ENCODE measurements around the gene NPC1L1. TPM values are rescaled to one million over a fixed set of nuclear protein-coding genes. Genes with fewer than 3 reads are reported as not detected.

The NPC1L1 gene
- total RNA-seq, 1 experiment from 2014 or later: 0.04 TPM

DNA sequence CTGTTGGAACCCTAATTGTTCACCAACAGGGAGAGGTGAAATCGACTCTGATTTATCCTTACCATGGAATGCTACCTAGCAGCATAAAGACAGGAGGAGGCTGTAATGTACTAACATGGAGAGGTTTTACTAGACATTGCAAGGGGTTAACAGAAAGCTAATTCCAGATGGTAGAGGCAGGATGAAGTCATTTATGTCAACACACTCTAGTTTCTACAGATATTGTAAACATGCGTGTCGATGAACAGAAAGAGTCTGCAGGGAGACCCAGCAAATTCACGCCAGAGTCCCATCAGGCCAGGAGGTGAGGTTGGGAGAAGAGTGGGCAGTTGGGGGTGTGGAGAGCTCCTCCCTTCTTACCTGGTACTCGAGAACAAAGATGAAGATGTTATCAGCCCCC, 7.0 kb downstream of the NPC1L1 start:
- CTCF ChIA-PET: no interaction called here
- no peaks in the 10 kb centered on the region for H3K79me2 ChIP-seq (ENCODE audit: low read length)
- H2AFZ ChIP-seq (ENCODE audit: low read length): no peak overlapping the region
- H3K27me3 ChIP-seq (ENCODE audit: low read length): no peaks in the 10 kb centered on the region
- H3K36me3 ChIP-seq (ENCODE audit: low read depth, low read length): no peaks in the 10 kb centered on the region
- H3K9me3 ChIP-seq (ENCODE audit: low read length): no peaks in the 10 kb centered on the region
- no peaks in the 10 kb centered on the region for H3K4me1 ChIP-seq (ENCODE audit: insufficient read depth, low read length)
- H3K9ac ChIP-seq (ENCODE audit: low read length): no peak overlapping the region
- BruUV-seq (replicated peaks): no TSS peak
- H3F3A ChIP-seq (ENCODE audit: low read length, unreplicated experiment): no peaks in the 10 kb centered on the region
- no peak for ATAC-seq
- intact Hi-C loops (cut with micrococcal nuclease): no loop called here
- DNase-seq: no peak
- no peaks in the 10 kb centered on the region for H4K20me1 ChIP-seq (ENCODE audit: low read length)
- H3K27ac ChIP-seq (ENCODE audit: low read length): no peak overlapping the region
- TF ChIP-seq, protein P1, sequence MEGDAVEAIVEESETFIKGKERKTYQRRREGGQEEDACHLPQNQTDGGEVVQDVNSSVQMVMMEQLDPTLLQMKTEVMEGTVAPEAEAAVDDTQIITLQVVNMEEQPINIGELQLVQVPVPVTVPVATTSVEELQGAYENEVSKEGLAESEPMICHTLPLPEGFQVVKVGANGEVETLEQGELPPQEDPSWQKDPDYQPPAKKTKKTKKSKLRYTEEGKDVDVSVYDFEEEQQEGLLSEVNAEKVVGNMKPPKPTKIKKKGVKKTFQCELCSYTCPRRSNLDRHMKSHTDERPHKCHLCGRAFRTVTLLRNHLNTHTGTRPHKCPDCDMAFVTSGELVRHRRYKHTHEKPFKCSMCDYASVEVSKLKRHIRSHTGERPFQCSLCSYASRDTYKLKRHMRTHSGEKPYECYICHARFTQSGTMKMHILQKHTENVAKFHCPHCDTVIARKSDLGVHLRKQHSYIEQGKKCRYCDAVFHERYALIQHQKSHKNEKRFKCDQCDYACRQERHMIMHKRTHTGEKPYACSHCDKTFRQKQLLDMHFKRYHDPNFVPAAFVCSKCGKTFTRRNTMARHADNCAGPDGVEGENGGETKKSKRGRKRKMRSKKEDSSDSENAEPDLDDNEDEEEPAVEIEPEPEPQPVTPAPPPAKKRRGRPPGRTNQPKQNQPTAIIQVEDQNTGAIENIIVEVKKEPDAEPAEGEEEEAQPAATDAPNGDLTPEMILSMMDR (conservative IDR thresholded peaks at IDR 0.05; ENCODE audit: low read depth, low read length): no peak
- H3K9me2 ChIP-seq (replicated peaks; ENCODE audit: low read length): no peaks in the 10 kb centered on the region
- H3K4me2 ChIP-seq (ENCODE audit: low read length): no peak overlapping the region
- H3K4me3 ChIP-seq (ENCODE audit: low read length): no peak overlapping the region
- POLR2A ChIA-PET (ENCODE audit: unreplicated experiment): no interaction called here

DNA sequence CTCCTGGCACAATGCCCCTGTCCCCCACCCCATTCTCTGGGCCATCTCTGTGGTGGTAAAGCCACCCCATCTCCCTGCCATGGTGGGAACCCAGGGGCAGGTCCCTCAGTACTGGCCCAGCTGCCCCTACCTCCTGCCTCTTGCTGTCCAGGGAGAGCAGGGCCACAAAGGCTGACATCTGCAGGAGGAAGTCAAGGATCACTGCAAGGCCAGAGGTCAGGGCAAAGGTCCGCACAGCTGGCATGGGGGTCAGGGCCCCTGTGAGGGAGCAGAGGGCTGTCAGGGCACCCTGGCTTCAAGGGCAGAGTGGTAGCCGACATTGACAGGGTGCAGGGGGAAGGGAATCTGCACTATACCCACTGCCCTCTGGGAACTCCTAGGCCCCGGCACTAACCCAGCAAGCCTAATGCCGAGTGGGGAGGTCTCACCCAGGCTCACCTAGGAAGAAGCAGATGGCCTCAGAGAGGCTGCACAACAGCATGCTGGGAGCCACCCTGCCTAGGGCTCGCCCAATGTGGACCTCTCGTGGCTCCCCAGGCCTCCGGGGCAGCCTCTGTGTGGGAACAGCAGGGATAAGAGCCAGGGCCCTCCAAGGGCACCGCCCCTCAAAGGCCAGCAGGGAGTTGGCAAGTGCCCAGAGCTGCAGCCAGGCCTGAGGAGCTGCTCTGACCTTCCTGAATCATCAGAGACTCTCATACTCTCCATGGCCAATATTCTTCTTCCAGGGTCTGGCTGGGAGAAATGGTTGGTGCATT, 7.7 kb downstream of the NPC1L1 start:
- H3K27me3 ChIP-seq (ENCODE audit: low read length): no peaks in the 10 kb centered on the region
- H3K9me2 ChIP-seq (replicated peaks; ENCODE audit: low read length): no peaks in the 10 kb centered on the region
- no peaks in the 10 kb centered on the region for H3K36me3 ChIP-seq (ENCODE audit: low read depth, low read length)
- no peak overlapping the region for H3K4me2 ChIP-seq (ENCODE audit: low read length)
- H3K4me3 ChIP-seq (ENCODE audit: low read length): no peak overlapping the region
- TF ChIP-seq EZH2phosphoT487 (IDR thresholded peaks at IDR 0.05; ENCODE audit: borderline replicate concordance, low read length) (no peak), EZH2 (IDR thresholded peaks at IDR 0.05; ENCODE audit: low read length, unreplicated experiment) (no peak)
- TF ChIP-seq, protein P1 (conservative IDR thresholded peaks at IDR 0.05; ENCODE audit: low read depth, low read length): no peak
- H3K4me1 ChIP-seq (ENCODE audit: insufficient read depth, low read length): no peaks in the 10 kb centered on the region
- no peak overlapping the region for H3K27ac ChIP-seq (ENCODE audit: low read length)
- no peaks in the 10 kb centered on the region for H3K79me2 ChIP-seq (ENCODE audit: low read length)
- H3K9me3 ChIP-seq (ENCODE audit: low read length): no peaks in the 10 kb centered on the region
- ATAC-seq (no peak), DNase-seq (no peak)
- H4K20me1 ChIP-seq (ENCODE audit: low read length): no peaks in the 10 kb centered on the region
- H2AFZ ChIP-seq (ENCODE audit: low read length): no peak overlapping the region
- H3K9ac ChIP-seq (ENCODE audit: low read length): no peak overlapping the region
- ChIA-PET CTCF (no interaction called here), POLR2A (ENCODE audit: unreplicated experiment) (no interaction called here)
- BruUV-seq (replicated peaks): no TSS peak
- intact Hi-C loops (cut with micrococcal nuclease): no loop called here
- no peaks in the 10 kb centered on the region for H3F3A ChIP-seq (ENCODE audit: low read length, unreplicated experiment)

DNA sequence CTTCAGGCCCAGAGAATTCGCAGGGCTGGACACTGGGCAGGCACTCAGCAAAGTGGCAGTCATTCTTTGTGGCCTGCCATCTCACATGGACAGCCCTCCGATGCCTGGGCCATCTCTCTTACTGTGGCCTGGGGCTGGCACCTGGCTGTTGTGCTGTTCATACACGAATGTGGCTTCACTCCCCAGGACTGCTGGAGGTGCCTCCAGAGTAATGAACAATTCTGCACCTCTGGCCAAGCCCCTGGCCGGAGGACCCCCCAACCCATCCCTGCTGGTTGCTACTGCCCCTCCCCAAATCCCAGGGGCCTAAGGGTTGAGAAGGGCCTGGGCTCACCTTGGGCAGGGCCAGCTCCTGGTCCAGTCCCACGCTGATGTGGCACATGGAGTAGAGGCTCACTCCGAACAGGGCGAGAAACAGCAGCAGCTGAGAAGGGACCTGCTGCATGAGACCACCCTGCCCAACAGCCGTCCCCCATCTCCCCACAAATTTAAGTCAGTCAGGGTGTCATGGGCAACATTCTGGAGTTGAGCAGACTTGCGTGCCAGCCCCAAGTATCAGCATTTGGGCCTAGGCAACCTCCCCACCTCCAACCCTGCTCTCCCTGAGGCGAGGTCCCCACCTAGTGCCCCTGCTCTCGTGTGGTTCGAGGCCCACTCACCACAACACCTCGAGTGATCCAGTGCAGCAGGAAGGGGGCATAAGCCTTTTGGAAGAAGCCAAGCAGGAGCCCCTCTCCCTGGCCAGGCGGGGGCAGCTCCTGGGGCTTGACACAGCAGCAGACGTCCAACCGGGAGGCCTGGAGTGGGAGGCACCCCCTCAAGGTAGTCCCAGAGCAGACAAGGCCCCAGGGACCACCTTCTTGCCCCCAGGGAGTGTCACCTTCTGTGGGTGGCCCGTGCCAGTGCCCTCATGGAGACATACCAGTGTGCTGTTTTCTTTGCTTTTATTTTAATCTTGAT, 9.4 kb downstream of the NPC1L1 start:
- TF ChIP-seq, protein P1 (conservative IDR thresholded peaks at IDR 0.05; ENCODE audit: low read depth, low read length): no peak
- TF ChIP-seq EZH2phosphoT487 (IDR thresholded peaks at IDR 0.05; ENCODE audit: borderline replicate concordance, low read length) (no peak), EZH2 (IDR thresholded peaks at IDR 0.05; ENCODE audit: low read length, unreplicated experiment) (no peak)
- Histone ChIP-seq H3K27ac (ENCODE audit: low read length) (no peak overlapping the region), H3K4me3 (ENCODE audit: low read length) (no peak overlapping the region), H2AFZ (ENCODE audit: low read length) (no peak overlapping the region), H3K9ac (ENCODE audit: low read length) (no peak overlapping the region), H3F3A (ENCODE audit: low read length, unreplicated experiment) (no peaks in the 10 kb centered on the region), H3K4me1 (ENCODE audit: insufficient read depth, low read length) (no peaks in the 10 kb centered on the region), H3K36me3 (ENCODE audit: low read depth, low read length) (no peaks in the 10 kb centered on the region), H3K9me2 (replicated peaks; ENCODE audit: low read length) (no peaks in the 10 kb centered on the region), H3K79me2 (ENCODE audit: low read length) (no peaks in the 10 kb centered on the region), H4K20me1 (ENCODE audit: low read length) (no peaks in the 10 kb centered on the region), H3K9me3 (ENCODE audit: low read length) (no peaks in the 10 kb centered on the region), H3K27me3 (ENCODE audit: low read length) (no peaks in the 10 kb centered on the region), H3K4me2 (ENCODE audit: low read length) (no peak overlapping the region)
- no TSS peak for BruUV-seq (replicated peaks)
- intact Hi-C loops (cut with micrococcal nuclease): no loop called here
- no peak for DNase-seq
- ATAC-seq: no peak
- ChIA-PET CTCF (no interaction called here), POLR2A (ENCODE audit: unreplicated experiment) (no interaction called here)
